NCI-H2196 (cell line): Measurements from ENCODE around the gene VIPAS39.

Experiments used
- DNase-seq: peaks from one replicate; lab custom pipeline; 2025; ENCODE audit not compliant: unreplicated experiment; lab: John Stamatoyannopoulos, UW

VIPAS39 gene

GRCh38 chr14:77457522-77458248, at the start of gene VIPAS39, which contains the start of gene AHSA1:
Gene VIPAS39 (minus strand): TSS chr14:77457601. CDS start chr14:77454102, 3,499 bp downstream.
Gene AHSA1 (plus strand): TSS chr14:77458093. CDS start chr14:77458190, 97 bp downstream.
- peak; percentile 97 for DNase-seq

GRCh38 chr14:77505031-77505430, 47.6 kb upstream of the VIPAS39 start:
- no peak for DNase-seq

- no peak for DNase-seq
These were observed 45.7 kb upstream of the VIPAS39 start for GRCh38 chr14:77503138-77503537.

- no peak for DNase-seq
These were observed 44.8 kb upstream of the VIPAS39 start for GRCh38 chr14:77502109-77502782.

- peak; percentile 23 for DNase-seq
These were observed 41.7 kb upstream of the VIPAS39 start for GRCh38 chr14:77498984-77499527.

- DNase-seq, result peak; percentile 67
These were observed 40.9 kb upstream of the VIPAS39 start, which contains the start of gene ISM2 for GRCh38 chr14:77498120-77498979. Gene ISM2 (minus strand): TSS chr14:77498816. CDS start chr14:77498793, 23 bp downstream.

GRCh38 chr14:77495334-77495733, 37.9 kb upstream of the VIPAS39 start:
- no peak for DNase-seq

- DNase-seq, result no peak
These were observed 33.7 kb upstream of the VIPAS39 start for GRCh38 chr14:77491056-77491455.

- no peak for DNase-seq
These were observed 33.1 kb upstream of the VIPAS39 start for GRCh38 chr14:77490347-77490986.

- DNase-seq, result no peak
These were observed 31.6 kb upstream of the VIPAS39 start for GRCh38 chr14:77489041-77489440.

GRCh38 chr14:77488558-77488957, 31.2 kb upstream of the VIPAS39 start:
- DNase-seq, result no peak

- DNase-seq, result no peak
These were observed 28.7 kb upstream of the VIPAS39 start for GRCh38 chr14:77485901-77486678.

GRCh38 chr14:77485256-77485655, 27.9 kb upstream of the VIPAS39 start:
- DNase-seq, result no peak

- DNase-seq, result no peak
These were observed 25.0 kb upstream of the VIPAS39 start for GRCh38 chr14:77482422-77482821.

GRCh38 chr14:77478796-77479195, 21.4 kb upstream of the VIPAS39 start:
- DNase-seq, result no peak

GRCh38 chr14:77478029-77478428, 20.6 kb upstream of the VIPAS39 start:
- DNase-seq, result no peak

- no peak for DNase-seq
These were observed 18.2 kb upstream of the VIPAS39 start for GRCh38 chr14:77475432-77476115.

GRCh38 chr14:77474479-77475177, 17.2 kb upstream of the VIPAS39 start:
- DNase-seq, result no peak

- no peak for DNase-seq
These were observed 16.5 kb upstream of the VIPAS39 start for GRCh38 chr14:77473921-77474320.
